HEK293 (cell line): ENCODE data around the gene FKBP8.

Experiments used
- GLI2 ChIP-seq: fragments of 450-650 bp; formaldehyde crosslinking; IDR thresholded peaks from 2 replicates; pipeline ENCODE4; 2017; ENCODE audit warnings: missing biosample characterization, missing genetic modification characterization, low read depth, borderline replicate concordance
- GLI4 ChIP-seq: fragments of 450-650 bp; formaldehyde crosslinking; IDR thresholded peaks from 2 replicates; pipeline ENCODE4 v1.5.1; 2016; ENCODE audit warnings: missing biosample characterization, missing genetic modification characterization
- KLF1 ChIP-seq: fragments of 450-650 bp; formaldehyde crosslinking; IDR thresholded peaks from 2 replicates; pipeline ENCODE4 v1.5.1; 2016; ENCODE audit warnings: missing biosample characterization, missing genetic modification characterization
- KLF10 ChIP-seq: fragments of 450-650 bp; IDR thresholded peaks from 2 replicates; pipeline ENCODE4 v1.5.1; 2018; ENCODE audit warnings: missing biosample characterization, mild to moderate bottlenecking, missing genetic modification characterization
- KLF16 ChIP-seq: fragments of 450-650 bp; formaldehyde crosslinking; IDR thresholded peaks from 2 replicates; pipeline ENCODE4 v1.5.1; 2017; ENCODE audit warnings: missing biosample characterization, missing genetic modification characterization
- MEIS1 ChIP-seq: sonication (generic); formaldehyde crosslinking; IDR thresholded peaks from 2 replicates; pipeline ENCODE4 v1.8.1; 2022; ENCODE audit warnings: missing genetic modification reagents, mild to moderate bottlenecking, borderline replicate concordance
- ZBTB21 ChIP-seq: fragments of 450-650 bp; formaldehyde crosslinking; IDR thresholded peaks from 2 replicates; pipeline ENCODE4 v1.5.1; 2017; ENCODE audit warnings: missing biosample characterization, missing genetic modification characterization
- ZBTB8A ChIP-seq: fragments of 450-650 bp; formaldehyde crosslinking; IDR thresholded peaks from 2 replicates; pipeline ENCODE4 v1.5.1; 2016; ENCODE audit warnings: missing biosample characterization, missing genetic modification characterization
- ZFHX2 ChIP-seq: fragments of 450-650 bp; formaldehyde crosslinking; conservative IDR thresholded peaks from 2 replicates; pipeline ENCODE4 v1.5.1; 2016; ENCODE audit warnings: missing biosample characterization, missing genetic modification characterization
- ZNF112 ChIP-seq: fragments of 450-650 bp; formaldehyde crosslinking; IDR thresholded peaks from 2 replicates; pipeline ENCODE4 v1.5.0; 2017; ENCODE audit warnings: missing biosample characterization, missing genetic modification characterization
- ZNF121 ChIP-seq: fragments of 450-650 bp; formaldehyde crosslinking; IDR thresholded peaks from 2 replicates; pipeline ENCODE4 v1.5.1; 2016; ENCODE audit warnings: missing biosample characterization, missing genetic modification characterization
- ZNF133 ChIP-seq: fragments of 450-650 bp; formaldehyde crosslinking; IDR thresholded peaks from 2 replicates; pipeline ENCODE4 v1.5.1; 2016; ENCODE audit warnings: missing biosample characterization, missing genetic modification characterization
- ZNF221 ChIP-seq: fragments of 450-650 bp; formaldehyde crosslinking; IDR thresholded peaks from 2 replicates; pipeline ENCODE4 v1.5.1; 2017; ENCODE audit warnings: missing biosample characterization, missing genetic modification characterization, borderline replicate concordance
- ZNF473 ChIP-seq: fragments of 450-650 bp; formaldehyde crosslinking; IDR thresholded peaks from 2 replicates; pipeline ENCODE4 v1.5.1; 2017; ENCODE audit warnings: missing biosample characterization, missing genetic modification characterization
- ZNF501 ChIP-seq: fragments of 450-650 bp; formaldehyde crosslinking; IDR thresholded peaks from 2 replicates; pipeline ENCODE4 v1.5.1; 2016; ENCODE audit warnings: missing biosample characterization, missing genetic modification characterization
- ZNF514 ChIP-seq: fragments of 450-650 bp; formaldehyde crosslinking; IDR thresholded peaks from 2 replicates; pipeline ENCODE4 v1.5.1; 2016; ENCODE audit warnings: missing biosample characterization, missing genetic modification characterization
- ZNF544 ChIP-seq: fragments of 450-650 bp; formaldehyde crosslinking; IDR thresholded peaks from 2 replicates; pipeline ENCODE4 v1.5.0; 2017; ENCODE audit warnings: missing biosample characterization, missing genetic modification characterization
- ZNF707 ChIP-seq: fragments of 450-650 bp; formaldehyde crosslinking; IDR thresholded peaks from 2 replicates; pipeline ENCODE4 v1.5.1; 2016; ENCODE audit warnings: missing biosample characterization, missing genetic modification characterization
- ZNF830 ChIP-seq: fragments of 450-650 bp; IDR thresholded peaks from 2 replicates; pipeline ENCODE4 v1.5.0; 2018; ENCODE audit warnings: missing biosample characterization, missing genetic modification characterization, low read depth, mild to moderate bottlenecking, moderate library complexity
- ZSCAN30 ChIP-seq: fragments of 450-650 bp; IDR thresholded peaks from 2 replicates; pipeline ENCODE4 v1.5.1; 2018; ENCODE audit warnings: missing biosample characterization, mild to moderate bottlenecking, missing genetic modification characterization, moderate library complexity
- TF ChIP-seq, protein P1 (sequence below): fragments of 450-650 bp; formaldehyde crosslinking; IDR thresholded peaks from 2 replicates; pipeline ENCODE4 v1.5.1; 2016; ENCODE audit warnings: missing biosample characterization, missing genetic modification characterization
- TF ChIP-seq, protein P2 (sequence below): fragments of 450-650 bp; formaldehyde crosslinking; IDR thresholded peaks from 2 replicates; pipeline ENCODE4 v1.5.1; 2016; ENCODE audit warnings: missing biosample characterization, missing genetic modification characterization
- TF ChIP-seq, protein P3 (sequence below): fragments of 450-650 bp; formaldehyde crosslinking; IDR thresholded peaks from 2 replicates; pipeline ENCODE4 v1.5.1; 2017; ENCODE audit warnings: missing biosample characterization, missing genetic modification characterization
- TF ChIP-seq, protein P4 (sequence below): fragments of 450-650 bp; formaldehyde crosslinking; IDR thresholded peaks from 2 replicates; pipeline ENCODE4 v1.5.1; 2017; ENCODE audit warnings: missing biosample characterization, missing genetic modification characterization
- TF ChIP-seq, protein P5 (sequence below): fragments of 450-650 bp; formaldehyde crosslinking; IDR thresholded peaks from 2 replicates; pipeline ENCODE4 v1.5.1; 2016; ENCODE audit warnings: missing biosample characterization, missing genetic modification characterization
- TF ChIP-seq, protein P6 (sequence below): fragments of 450-650 bp; formaldehyde crosslinking; IDR thresholded peaks from 2 replicates; pipeline ENCODE4 v1.5.1; 2016; ENCODE audit warnings: missing biosample characterization, missing genetic modification characterization, low read depth

FKBP8 gene

DNA sequence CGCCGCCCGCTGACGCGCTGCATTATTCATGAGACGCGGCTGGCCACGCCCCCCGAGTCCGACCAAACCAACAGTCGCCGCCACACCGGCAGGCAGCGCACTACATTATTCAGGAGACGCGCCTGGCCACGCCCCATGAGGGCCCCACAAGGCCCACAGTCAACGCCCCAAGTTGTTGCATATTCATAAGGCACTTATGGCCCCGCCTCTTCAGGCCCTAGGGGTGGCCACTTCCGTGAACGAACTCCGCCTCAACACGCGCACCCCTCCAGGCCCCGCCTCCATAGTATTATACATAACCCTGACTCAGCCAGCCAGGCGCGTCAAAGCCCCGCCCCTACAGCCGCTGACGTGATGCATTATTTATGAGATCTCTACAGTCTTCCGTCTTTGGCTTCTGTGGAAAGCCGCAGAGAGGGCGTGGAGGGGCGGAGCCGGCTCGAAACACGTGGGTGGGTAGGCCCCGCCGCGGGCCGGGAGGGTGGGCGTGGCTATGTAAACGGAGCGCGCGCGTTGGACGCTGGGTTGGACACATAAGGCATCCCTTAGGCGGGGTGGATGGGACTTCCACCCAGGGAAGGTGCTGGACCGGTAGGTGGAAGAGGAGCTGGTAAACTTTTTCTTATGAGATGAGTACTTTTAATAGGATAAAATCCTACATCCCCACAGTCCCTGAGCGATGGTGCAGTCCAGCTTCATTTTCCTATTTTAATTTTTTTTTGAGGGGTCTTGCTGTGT, 21.1 kb downstream of the FKBP8 start (continued):
- TF ChIP-seq, protein P1, sequence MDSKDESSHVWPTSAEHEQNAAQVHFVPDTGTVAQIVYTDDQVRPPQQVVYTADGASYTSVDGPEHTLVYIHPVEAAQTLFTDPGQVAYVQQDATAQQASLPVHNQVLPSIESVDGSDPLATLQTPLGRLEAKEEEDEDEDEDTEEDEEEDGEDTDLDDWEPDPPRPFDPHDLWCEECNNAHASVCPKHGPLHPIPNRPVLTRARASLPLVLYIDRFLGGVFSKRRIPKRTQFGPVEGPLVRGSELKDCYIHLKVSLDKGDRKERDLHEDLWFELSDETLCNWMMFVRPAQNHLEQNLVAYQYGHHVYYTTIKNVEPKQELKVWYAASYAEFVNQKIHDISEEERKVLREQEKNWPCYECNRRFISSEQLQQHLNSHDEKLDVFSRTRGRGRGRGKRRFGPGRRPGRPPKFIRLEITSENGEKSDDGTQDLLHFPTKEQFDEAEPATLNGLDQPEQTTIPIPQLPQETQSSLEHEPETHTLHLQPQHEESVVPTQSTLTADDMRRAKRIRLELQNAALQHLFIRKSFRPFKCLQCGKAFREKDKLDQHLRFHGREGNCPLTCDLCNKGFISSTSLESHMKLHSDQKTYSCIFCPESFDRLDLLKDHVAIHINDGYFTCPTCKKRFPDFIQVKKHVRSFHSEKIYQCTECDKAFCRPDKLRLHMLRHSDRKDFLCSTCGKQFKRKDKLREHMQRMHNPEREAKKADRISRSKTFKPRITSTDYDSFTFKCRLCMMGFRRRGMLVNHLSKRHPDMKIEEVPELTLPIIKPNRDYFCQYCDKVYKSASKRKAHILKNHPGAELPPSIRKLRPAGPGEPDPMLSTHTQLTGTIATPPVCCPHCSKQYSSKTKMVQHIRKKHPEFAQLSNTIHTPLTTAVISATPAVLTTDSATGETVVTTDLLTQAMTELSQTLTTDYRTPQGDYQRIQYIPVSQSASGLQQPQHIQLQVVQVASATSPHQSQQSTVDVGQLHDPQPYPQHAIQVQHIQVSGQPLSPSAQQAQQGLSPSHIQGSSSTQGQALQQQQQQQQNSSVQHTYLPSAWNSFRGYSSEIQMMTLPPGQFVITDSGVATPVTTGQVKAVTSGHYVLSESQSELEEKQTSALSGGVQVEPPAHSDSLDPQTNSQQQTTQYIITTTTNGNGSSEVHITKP (tag by site-specific recombination), result peak; percentile 94
- TF ChIP-seq ZBTB21 (tag by site-specific recombination) (peak; percentile 19; the same call in 1 of the 2 replicates), ZNF514 (no peak), MEIS1 (CRISPR knock-in tag) (no peak), KLF16 (tag by site-specific recombination) (peak; percentile 20; the same call in 1 of the 2 replicates), ZNF121 (tag by site-specific recombination) (no peak), ZNF707 (no peak), ZNF830 (tag by site-specific recombination) (no peak), GLI4 (tag by site-specific recombination) (no peak), GLI2 (tag by site-specific recombination) (no peak), ZNF544 (no peak), ZSCAN30 (tag by site-specific recombination) (0 out of 2 replicates have a peak, but pooled peaks have one; percentile 61), ZBTB8A (tag by site-specific recombination) (0 out of 2 replicates have a peak, but pooled peaks have one; percentile 23), ZFHX2 (tag by site-specific recombination) (peak; percentile 71), KLF1 (tag by site-specific recombination) (peak; percentile 88), ZNF501 (tag by site-specific recombination) (0 out of 2 replicates have a peak, but pooled peaks have one; percentile 25), KLF10 (peak; percentile 86), ZNF221 (tag by site-specific recombination) (no peak), ZNF112 (no peak), ZNF133 (tag by site-specific recombination) (no peak), ZNF473 (tag by site-specific recombination) (no peak)
- TF ChIP-seq, protein P2, sequence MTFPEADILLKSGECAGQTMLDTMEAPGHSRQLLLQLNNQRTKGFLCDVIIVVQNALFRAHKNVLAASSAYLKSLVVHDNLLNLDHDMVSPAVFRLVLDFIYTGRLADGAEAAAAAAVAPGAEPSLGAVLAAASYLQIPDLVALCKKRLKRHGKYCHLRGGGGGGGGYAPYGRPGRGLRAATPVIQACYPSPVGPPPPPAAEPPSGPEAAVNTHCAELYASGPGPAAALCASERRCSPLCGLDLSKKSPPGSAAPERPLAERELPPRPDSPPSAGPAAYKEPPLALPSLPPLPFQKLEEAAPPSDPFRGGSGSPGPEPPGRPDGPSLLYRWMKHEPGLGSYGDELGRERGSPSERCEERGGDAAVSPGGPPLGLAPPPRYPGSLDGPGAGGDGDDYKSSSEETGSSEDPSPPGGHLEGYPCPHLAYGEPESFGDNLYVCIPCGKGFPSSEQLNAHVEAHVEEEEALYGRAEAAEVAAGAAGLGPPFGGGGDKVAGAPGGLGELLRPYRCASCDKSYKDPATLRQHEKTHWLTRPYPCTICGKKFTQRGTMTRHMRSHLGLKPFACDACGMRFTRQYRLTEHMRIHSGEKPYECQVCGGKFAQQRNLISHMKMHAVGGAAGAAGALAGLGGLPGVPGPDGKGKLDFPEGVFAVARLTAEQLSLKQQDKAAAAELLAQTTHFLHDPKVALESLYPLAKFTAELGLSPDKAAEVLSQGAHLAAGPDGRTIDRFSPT, result no peak
- TF ChIP-seq, protein P3, sequence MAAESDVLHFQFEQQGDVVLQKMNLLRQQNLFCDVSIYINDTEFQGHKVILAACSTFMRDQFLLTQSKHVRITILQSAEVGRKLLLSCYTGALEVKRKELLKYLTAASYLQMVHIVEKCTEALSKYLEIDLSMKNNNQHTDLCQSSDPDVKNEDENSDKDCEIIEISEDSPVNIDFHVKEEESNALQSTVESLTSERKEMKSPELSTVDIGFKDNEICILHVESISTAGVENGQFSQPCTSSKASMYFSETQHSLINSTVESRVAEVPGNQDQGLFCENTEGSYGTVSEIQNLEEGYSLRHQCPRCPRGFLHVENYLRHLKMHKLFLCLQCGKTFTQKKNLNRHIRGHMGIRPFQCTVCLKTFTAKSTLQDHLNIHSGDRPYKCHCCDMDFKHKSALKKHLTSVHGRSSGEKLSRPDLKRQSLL (tag by site-specific recombination), result 0 out of 2 replicates have a peak, but pooled peaks have one; percentile 20
- TF ChIP-seq, protein P4, sequence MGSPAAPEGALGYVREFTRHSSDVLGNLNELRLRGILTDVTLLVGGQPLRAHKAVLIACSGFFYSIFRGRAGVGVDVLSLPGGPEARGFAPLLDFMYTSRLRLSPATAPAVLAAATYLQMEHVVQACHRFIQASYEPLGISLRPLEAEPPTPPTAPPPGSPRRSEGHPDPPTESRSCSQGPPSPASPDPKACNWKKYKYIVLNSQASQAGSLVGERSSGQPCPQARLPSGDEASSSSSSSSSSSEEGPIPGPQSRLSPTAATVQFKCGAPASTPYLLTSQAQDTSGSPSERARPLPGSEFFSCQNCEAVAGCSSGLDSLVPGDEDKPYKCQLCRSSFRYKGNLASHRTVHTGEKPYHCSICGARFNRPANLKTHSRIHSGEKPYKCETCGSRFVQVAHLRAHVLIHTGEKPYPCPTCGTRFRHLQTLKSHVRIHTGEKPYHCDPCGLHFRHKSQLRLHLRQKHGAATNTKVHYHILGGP (tag by site-specific recombination), result no peak
- TF ChIP-seq, protein P5, sequence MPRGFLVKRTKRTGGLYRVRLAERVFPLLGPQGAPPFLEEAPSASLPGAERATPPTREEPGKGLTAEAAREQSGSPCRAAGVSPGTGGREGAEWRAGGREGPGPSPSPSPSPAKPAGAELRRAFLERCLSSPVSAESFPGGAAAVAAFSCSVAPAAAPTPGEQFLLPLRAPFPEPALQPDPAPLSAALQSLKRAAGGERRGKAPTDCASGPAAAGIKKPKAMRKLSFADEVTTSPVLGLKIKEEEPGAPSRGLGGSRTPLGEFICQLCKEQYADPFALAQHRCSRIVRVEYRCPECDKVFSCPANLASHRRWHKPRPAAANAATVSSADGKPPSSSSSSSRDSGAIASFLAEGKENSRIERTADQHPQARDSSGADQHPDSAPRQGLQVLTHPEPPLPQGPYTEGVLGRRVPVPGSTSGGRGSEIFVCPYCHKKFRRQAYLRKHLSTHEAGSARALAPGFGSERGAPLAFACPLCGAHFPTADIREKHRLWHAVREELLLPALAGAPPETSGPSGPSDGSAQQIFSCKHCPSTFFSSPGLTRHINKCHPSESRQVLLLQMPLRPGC (tag by site-specific recombination), result peak; percentile 59; the same call in 1 of the 2 replicates
- TF ChIP-seq, protein P6, sequence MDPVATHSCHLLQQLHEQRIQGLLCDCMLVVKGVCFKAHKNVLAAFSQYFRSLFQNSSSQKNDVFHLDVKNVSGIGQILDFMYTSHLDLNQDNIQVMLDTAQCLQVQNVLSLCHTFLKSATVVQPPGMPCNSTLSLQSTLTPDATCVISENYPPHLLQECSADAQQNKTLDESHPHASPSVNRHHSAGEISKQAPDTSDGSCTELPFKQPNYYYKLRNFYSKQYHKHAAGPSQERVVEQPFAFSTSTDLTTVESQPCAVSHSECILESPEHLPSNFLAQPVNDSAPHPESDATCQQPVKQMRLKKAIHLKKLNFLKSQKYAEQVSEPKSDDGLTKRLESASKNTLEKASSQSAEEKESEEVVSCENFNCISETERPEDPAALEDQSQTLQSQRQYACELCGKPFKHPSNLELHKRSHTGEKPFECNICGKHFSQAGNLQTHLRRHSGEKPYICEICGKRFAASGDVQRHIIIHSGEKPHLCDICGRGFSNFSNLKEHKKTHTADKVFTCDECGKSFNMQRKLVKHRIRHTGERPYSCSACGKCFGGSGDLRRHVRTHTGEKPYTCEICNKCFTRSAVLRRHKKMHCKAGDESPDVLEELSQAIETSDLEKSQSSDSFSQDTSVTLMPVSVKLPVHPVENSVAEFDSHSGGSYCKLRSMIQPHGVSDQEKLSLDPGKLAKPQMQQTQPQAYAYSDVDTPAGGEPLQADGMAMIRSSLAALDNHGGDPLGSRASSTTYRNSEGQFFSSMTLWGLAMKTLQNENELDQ (tag by site-specific recombination), result no peak
